GM12878 (cell line): ENCODE data around the gene CFAP299. TPM values are rescaled to one million over a fixed set of nuclear protein-coding genes. Genes with fewer than 3 reads are reported as not detected.

ENCODE experiments used
- ATAC-seq: fragments of 200-7000 bp; cut with Tn5 transposase; 3 replicates; pipeline ENCODE4 v1.9.1; 2020; ENCODE audit warnings: mild to moderate bottlenecking, moderate library complexity
- BruUV-seq: library from RNA; stranded (reverse); fragments of 400-500 nt; replicated peaks from 2 replicates; lab custom pipeline; 2021; lab: Mats Ljungman, UMichigan
- CTCF ChIA-PET: fragments of 300-600 bp; sonication (Branson Sonifier 250); formaldehyde crosslinking; extraction: SDS; loops from one replicate; lab custom pipeline; 2021; ENCODE audit warnings: inconsistent platforms; lab: Yijun Ruan, JAX
- POLR2A ChIA-PET: fragments of 350-600 bp; formaldehyde crosslinking; extraction: SDS; loops from one replicate; lab custom pipeline; 2021; ENCODE audit warnings: inconsistent platforms; lab: Charles Lee
- RAD21 ChIA-PET: fragments of 300-600 bp; sonication (Branson Sonifier 250); formaldehyde crosslinking; loops from one replicate; lab custom pipeline; 2023; ENCODE audit warnings: antibody characterized with exemption; ENCODE audit not compliant: unreplicated experiment; lab: Charles Lee
- SMC1A ChIA-PET: fragments of 300-600 bp; sonication (Branson Sonifier 250); formaldehyde crosslinking; loops from one replicate; lab custom pipeline; 2023; ENCODE audit not compliant: unreplicated experiment, uncharacterized antibody; lab: Charles Lee
- DNase-seq: peaks from one replicate; pipeline ENCODE4 v3.0.0-alpha.2; 2011; ENCODE audit warnings: low read depth, low spot score
- FAIRE-seq: peaks from 3 replicates; lab custom pipeline; 2011; peaks lifted over from hg19 to GRCh38; lab: Jason Lieb, UNC
- H2AFZ ChIP-seq: 2 replicates; pipeline ENCODE4 v1.6.0; 2011; ENCODE audit warnings: low read depth, low read length, control low read depth; ENCODE audit not compliant: control insufficient read depth
- H3K27ac ChIP-seq: 2 replicates; pipeline ENCODE4 v1.5.1; 2011; ENCODE audit warnings: control low read depth; ENCODE audit not compliant: control insufficient read depth, insufficient read depth
- H3K27me3 ChIP-seq, 2 experiments: replicated peaks in 1 of 2; 2 replicates each; pipeline versions ENCODE4 v1.6.0 to v1.6.1; 2011; ENCODE audit warnings: low read length in 1 of 2; ENCODE audit not compliant: control insufficient read depth in 2 of 2, insufficient read depth in 2 of 2
- H3K36me3 ChIP-seq, 2 experiments: 2 replicates each; pipeline ENCODE4 v1.5.1; 2011; ENCODE audit warnings: low read length in 1 of 2; ENCODE audit not compliant: control insufficient read depth in 2 of 2, insufficient read depth in 2 of 2
- H3K4me1 ChIP-seq: 2 replicates; pipeline ENCODE4 v1.6.1; 2011; ENCODE audit warnings: mild to moderate bottlenecking, low read length, moderate library complexity, mixed read lengths; ENCODE audit not compliant: control insufficient read depth, insufficient read depth
- H3K4me2 ChIP-seq: 2 replicates; pipeline ENCODE4 v1.6.0; 2011; ENCODE audit warnings: control low read depth; ENCODE audit not compliant: control insufficient read depth, insufficient read depth
- H3K4me3 ChIP-seq: fragments of 200-600 bp; sonication (generic); 2 replicates; pipeline ENCODE4 v1.5.1; 2016
- H3K79me2 ChIP-seq: 2 replicates; pipeline ENCODE4 v1.6.0; 2011; ENCODE audit warnings: low read length; ENCODE audit not compliant: control insufficient read depth, insufficient read depth
- H3K9ac ChIP-seq: 2 replicates; pipeline ENCODE4 v1.8.0; 2011; ENCODE audit warnings: low read length, control low read depth, mixed read lengths; ENCODE audit not compliant: control insufficient read depth, insufficient read depth
- H3K9me3 ChIP-seq: replicated peaks from 3 replicates; pipeline ENCODE4 v1.5.1; 2011; ENCODE audit warnings: mild to moderate bottlenecking, low read length; ENCODE audit not compliant: control insufficient read depth, insufficient read depth
- H4K20me1 ChIP-seq: 2 replicates; pipeline ENCODE4 v1.6.0; 2011; ENCODE audit not compliant: control insufficient read depth, insufficient read depth
- EED ChIP-seq: sonication (generic); IDR thresholded peaks from 2 replicates; pipeline ENCODE4 v1.6.1; 2016; ENCODE audit warnings: antibody characterized with exemption, low read depth
- NFYB ChIP-seq: IDR thresholded peaks from 2 replicates; pipeline ENCODE4 v1.6.1; 2011; ENCODE audit warnings: low read depth, mild to moderate bottlenecking, low read length, improper control_type of control experiment, moderate library complexity; ENCODE audit not compliant: insufficient read depth
- PAX8 ChIP-seq: fragments of 450-650 bp; IDR thresholded peaks from 2 replicates; pipeline ENCODE4 v1.6.1; 2017; ENCODE audit warnings: mild to moderate bottlenecking, moderate library complexity
- USF2 ChIP-seq: IDR thresholded peaks from 2 replicates; pipeline ENCODE4 v1.6.1; 2011; ENCODE audit warnings: low read depth, low read length, improper control_type of control experiment, borderline replicate concordance
- WGBS: methylation state at CpG from one replicate; pipeline ENCODE4 v1.1.6; 2016; ENCODE audit warnings: low lambda C conversion rate; ENCODE audit not compliant: insufficient replicate concordance, insufficient coverage; ENCODE audit errors: missing lambda C conversion rate; 5-methylcytosine and 5-hydroxymethylcytosine counted together
- in situ Hi-C: fragments of 300-500 bp; cut with MboI; formaldehyde crosslinking; loops from 9 replicates; pipeline ENCODE4 v1.14.3; 2018; ENCODE audit warnings: mixed read lengths
- intact Hi-C: fragments of 100-400 bp; cut with micrococcal nuclease; formaldehyde crosslinking; loops from one replicate; pipeline ENCODE4 v1.14.2; 2022; ENCODE audit not compliant: unreplicated experiment
- polyA plus RNA-seq, 11 experiments: library from polyadenylated mRNA; depleted of rRNA in 4 of 11; unstranded in 6 of 11; stranded (reverse) in 5 of 11; fragments of >200 nt; fragmentation: Nextera tagmentation in 4 of 11; fragmentation: Illumina TruSeq in 1 of 11; extraction: Ambion mirVana in 4 of 11; extraction: Trizol in 1 of 11; gene quantifications; 1 replicate in 1 of 11; 2 replicates in 10 of 11; pipeline versions ENCODE4 v1.2.1 to v1.2.3, GENCODE V29; 2011 to 2016; ENCODE audit warnings: inconsistent platforms in 2 of 11, missing spikeins in 2 of 11, low read depth in 1 of 11
- total RNA-seq, 4 experiments: library from RNA; depleted of rRNA in 3 of 4; stranded (reverse); fragments of >200 nt in 3 of 4; fragmentation: Illumina TruSeq in 1 of 4; extraction: Trizol in 1 of 4; gene quantifications; 2 replicates each; pipeline versions ENCODE4 v1.2.1 to v1.2.3, GENCODE V29; 2013 to 2021
- TF ChIP-seq, protein P1 (sequence below): IDR thresholded peaks from 2 replicates; pipeline ENCODE4 v1.6.1; 2012; ENCODE audit warnings: low read length, inconsistent platforms
- TF ChIP-seq, protein P2 (sequence below): IDR thresholded peaks from 2 replicates; pipeline ENCODE4 v1.6.1; 2012; ENCODE audit warnings: low read depth, low read length, improper control_type of control experiment

CFAP299 gene
- total and polyA plus RNA-seq, 10 of the 15 experiments (the other 5 are each of a cell fraction or from before 2014, with no cell fraction given), result 0.06 to 0.34 TPM; not detected in 8

DNA sequence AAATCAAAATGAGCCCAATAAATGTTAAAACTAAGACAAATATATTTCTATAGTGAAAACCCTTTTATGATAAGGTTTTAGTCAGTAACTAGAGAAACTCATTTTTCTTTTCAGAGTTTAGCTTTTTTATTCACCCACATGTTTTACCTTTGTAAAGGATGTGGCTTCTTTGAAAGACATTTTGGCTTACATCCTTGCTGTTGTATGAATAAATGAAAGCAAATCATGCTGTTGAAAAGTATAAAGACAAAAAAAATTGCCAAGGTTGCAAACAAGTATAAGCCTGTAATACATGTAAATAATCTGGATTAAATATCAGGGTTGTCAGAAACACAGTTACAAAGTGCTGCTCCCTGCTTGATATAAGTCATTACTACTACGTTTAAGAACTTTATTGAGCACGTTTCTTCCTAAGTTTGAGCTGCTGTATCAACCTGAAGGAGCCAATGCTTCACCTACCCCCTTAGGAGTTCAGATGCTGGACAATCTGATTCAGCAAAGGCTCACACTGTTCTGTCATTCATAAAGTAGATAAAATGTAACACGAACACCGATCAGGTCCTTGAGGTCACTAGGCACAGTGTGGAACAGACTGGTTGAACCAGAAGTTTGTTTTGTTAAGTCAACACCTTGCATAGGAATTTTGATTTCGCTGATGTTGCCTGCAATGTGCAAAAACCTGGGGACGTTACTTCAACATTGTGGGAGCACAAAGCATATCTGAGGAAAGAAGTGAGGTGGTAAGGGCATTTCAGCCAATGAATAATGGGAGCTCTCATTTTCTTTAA is 373.7 kb downstream of the CFAP299 start:
- H3K79me2 ChIP-seq, result no peaks in the 10 kb centered on the region
- H3K27me3 ChIP-seq, result no peaks in the 10 kb centered on the region
- CTCF ChIA-PET, result interaction anchor here (0.8 to 1.0 kb wide), 2 partner anchors 24 to 331 kb away, joined by 3 read pairs; no protein-coding TSS in a partner anchor
- no peaks in the 10 kb centered on the region for H3K4me1 ChIP-seq
- no peaks in the 10 kb centered on the region for H3K9me3 ChIP-seq
- POLR2A ChIA-PET, result no interaction called here
- H2AFZ ChIP-seq, result no peak overlapping the region
- intact Hi-C loops (no loop called here), in situ Hi-C loops (no loop called here)
- FAIRE-seq (no peak), ATAC-seq (no peak), DNase-seq (no peak)
- H3K4me2 ChIP-seq, result no peak overlapping the region
- BruUV-seq, result no TSS peak
- RAD21 ChIA-PET, result no interaction called here
- no peak overlapping the region for H3K9ac ChIP-seq
- SMC1A ChIA-PET, result interaction anchor here (0.6 to 1.9 kb wide), 4 partner anchors 11 to 429 kb away, joined by 3 to 4 read pairs (median 4); no protein-coding TSS in a partner anchor
- H3K4me3 ChIP-seq, result no peak overlapping the region
- no peaks in the 10 kb centered on the region for H3K36me3 ChIP-seq
- no peak overlapping the region for H3K27ac ChIP-seq
- H4K20me1 ChIP-seq, result no peaks in the 10 kb centered on the region
- TF ChIP-seq, protein P1, sequence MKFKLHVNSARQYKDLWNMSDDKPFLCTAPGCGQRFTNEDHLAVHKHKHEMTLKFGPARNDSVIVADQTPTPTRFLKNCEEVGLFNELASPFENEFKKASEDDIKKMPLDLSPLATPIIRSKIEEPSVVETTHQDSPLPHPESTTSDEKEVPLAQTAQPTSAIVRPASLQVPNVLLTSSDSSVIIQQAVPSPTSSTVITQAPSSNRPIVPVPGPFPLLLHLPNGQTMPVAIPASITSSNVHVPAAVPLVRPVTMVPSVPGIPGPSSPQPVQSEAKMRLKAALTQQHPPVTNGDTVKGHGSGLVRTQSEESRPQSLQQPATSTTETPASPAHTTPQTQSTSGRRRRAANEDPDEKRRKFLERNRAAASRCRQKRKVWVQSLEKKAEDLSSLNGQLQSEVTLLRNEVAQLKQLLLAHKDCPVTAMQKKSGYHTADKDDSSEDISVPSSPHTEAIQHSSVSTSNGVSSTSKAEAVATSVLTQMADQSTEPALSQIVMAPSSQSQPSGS, result no peak
- WGBS, result 17% methylated on average over 6 of the region's 6 CpGs

DNA sequence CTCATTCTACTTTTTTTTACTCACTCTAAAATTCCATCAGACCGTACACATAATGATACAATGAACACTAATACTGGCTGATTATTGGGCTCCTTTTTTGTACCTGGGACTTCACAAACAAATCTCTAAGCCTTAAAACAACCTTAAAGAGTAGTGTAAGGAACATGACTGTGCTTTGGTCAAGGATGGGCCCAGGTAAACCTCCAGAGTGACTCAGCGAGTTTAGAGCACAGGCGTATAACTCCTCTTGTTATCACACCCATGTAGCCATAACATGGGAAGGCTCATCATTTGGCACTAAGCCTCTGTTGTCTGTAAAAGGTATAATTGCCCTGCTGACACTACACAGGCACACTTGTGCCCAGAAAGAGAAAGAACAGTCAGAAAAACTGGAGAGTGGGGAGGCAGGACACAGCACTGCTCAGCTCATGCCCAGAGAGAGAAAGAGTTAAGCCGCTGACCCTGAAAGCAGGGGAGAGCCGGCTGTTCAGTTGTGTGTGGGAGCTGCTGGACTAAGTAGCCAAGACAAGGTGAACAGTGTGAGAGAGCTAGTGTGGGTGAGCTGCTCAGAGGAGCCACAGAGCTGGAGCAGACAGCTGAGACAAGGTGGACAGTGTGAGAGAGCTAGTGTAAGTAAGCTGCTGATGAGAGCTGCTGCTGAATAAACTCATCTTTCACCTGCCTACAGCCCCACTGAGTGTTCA is 375.4 kb downstream of the CFAP299 start:
- no peak overlapping the region for H3K9ac ChIP-seq
- H3K79me2 ChIP-seq, result no peaks in the 10 kb centered on the region
- H3K27ac ChIP-seq, result no peak overlapping the region
- H3K4me2 ChIP-seq, result no peak overlapping the region
- ATAC-seq (no peak), FAIRE-seq (no peak), DNase-seq (no peak)
- H3K4me3 ChIP-seq, result no peak overlapping the region
- in situ Hi-C loops, result no loop called here
- no peaks in the 10 kb centered on the region for H4K20me1 ChIP-seq
- intact Hi-C loops, result no loop called here
- H3K9me3 ChIP-seq, result no peaks in the 10 kb centered on the region
- CTCF ChIA-PET, result interaction anchor here (1.0 to 1.2 kb wide), 2 partner anchors 10 to 97 kb away, joined by 3 to 4 read pairs; no protein-coding TSS in a partner anchor
- BruUV-seq, result no TSS peak
- no peaks in the 10 kb centered on the region for H3K36me3 ChIP-seq
- RAD21 ChIA-PET, result interaction anchor here (1.3 kb wide), 1 partner anchor 280 kb away, joined by 4 read pairs; no protein-coding TSS in a partner anchor
- no peaks in the 10 kb centered on the region for H3K27me3 ChIP-seq
- POLR2A ChIA-PET, result no interaction called here
- no peaks in the 10 kb centered on the region for H3K4me1 ChIP-seq
- SMC1A ChIA-PET, result interaction anchor here (0.7 to 1.9 kb wide), 6 partner anchors 17 to 1659 kb away, joined by 3 to 7 read pairs (median 3); no protein-coding TSS in a partner anchor
- H2AFZ ChIP-seq, result no peak overlapping the region
- WGBS, result 23% methylated on average over 5 of the region's 5 CpGs
- TF ChIP-seq, protein P2, sequence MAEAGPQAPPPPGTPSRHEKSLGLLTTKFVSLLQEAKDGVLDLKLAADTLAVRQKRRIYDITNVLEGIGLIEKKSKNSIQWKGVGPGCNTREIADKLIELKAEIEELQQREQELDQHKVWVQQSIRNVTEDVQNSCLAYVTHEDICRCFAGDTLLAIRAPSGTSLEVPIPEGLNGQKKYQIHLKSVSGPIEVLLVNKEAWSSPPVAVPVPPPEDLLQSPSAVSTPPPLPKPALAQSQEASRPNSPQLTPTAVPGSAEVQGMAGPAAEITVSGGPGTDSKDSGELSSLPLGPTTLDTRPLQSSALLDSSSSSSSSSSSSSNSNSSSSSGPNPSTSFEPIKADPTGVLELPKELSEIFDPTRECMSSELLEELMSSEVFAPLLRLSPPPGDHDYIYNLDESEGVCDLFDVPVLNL, result no peak
- no peak for TF ChIP-seq NFYB
- TF ChIP-seq EED, result no peak
- TF ChIP-seq PAX8, result no peak
- TF ChIP-seq USF2, result no peak
